GM19452 (cell line): ENCODE data around the gene AVL9.
"Not testable (repeated sequence)": the region's sequence is repeated elsewhere in the genome, so short reads cannot be mapped to it uniquely, and the experiment has no call there.

Experiments used
- ATAC-seq: cut with Tn5 transposase; IDR thresholded peaks from one replicate; pipeline ENCODE4 v1.9.1; 2021; ENCODE audit not compliant: unreplicated experiment

Gene AVL9

DNA sequence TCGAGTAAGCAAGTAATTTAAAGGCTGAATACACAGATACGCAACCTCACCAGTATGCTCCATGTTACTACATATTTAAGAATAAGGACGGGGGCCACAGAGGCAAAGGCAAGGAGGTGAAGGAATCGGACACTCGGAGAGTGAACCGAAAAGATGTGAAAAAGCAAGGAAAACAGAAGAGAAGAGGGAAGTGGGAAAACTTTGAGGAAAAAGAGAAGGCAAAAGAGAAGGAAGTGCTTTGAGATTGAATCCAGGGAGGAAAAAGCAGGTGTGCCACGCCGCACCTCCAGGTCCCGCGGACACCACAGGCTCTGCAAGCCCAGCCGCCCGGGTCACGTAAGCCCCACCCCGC lies 367 bp upstream of the AVL9 start:
- peak; percentile 7 for ATAC-seq

DNA sequence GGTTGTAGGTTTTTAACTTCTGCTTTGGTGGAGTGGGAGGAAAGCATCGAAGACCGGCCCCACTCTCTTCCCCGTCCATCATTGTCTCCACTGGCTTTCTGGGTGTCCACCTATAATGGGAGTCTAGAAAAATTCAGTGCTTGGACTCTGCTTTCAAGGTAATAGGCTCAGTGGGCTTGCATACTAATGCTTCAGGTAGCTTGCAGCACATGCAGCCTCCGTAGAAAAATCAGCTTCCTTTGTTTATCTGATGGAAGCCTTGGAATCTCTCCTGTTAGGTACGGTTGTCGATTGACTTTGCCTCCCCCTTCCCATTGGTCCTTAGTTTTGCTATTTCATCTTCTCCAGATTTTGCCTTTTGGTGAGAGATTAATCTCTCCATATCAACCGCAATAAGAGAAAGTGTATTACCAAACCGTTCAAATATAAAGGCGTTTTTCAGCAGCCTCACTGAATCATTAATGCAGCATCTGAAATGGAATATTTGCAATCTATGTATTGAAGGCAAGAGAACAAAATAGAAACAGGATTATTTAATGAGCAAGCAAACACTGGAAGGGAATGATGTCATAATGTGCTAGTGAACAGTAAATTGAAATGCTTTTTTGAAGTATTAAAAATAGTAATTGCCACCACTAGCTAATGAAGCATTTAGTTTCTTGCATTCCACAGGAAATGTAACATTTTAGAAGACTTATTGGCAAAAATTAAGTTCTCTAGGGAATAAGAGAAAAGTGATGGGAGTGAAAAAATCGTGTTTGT lies 944 bp downstream of the AVL9 start:
- no peak for ATAC-seq

DNA sequence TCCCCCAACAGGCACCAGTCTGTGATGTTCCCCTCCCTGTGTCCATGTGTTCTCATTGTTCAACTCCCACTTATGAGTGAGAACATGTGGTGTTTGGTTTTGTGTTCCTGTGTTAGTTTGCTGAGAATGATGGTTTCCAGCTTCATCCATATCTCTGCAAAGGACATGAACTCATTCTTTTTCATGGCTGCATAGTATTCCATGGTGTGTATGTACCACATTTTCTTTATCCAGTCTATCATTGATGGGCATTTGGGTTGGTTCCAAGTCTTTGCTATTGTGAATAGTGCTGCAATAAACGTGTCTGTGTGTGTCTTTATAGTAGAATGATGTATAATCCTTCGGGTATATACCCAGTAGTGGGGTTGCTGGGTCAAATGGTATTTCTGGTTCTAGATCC lies 4.5 kb downstream of the AVL9 start:
- ATAC-seq: not testable (repeated sequence)

DNA sequence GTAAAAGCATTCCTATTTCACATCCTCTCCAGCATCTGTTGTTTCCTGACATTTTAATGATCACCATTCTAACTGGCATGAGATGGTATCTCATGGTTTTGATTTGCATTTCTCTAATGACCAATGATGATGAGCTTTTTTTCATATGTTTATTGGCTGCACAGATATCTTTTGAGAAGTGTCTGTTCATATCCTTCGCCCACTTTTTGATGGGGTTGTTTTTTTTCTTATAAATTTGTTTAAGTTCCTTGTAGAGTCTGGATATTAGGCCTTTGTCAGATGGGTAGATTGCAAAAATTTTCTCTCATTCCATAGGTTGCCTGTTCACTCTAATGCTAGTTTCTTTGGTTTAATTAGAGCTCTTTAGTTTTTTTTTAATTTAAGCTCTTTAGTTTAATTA lies 4.9 kb downstream of the AVL9 start:
- not testable (repeated sequence) for ATAC-seq

DNA sequence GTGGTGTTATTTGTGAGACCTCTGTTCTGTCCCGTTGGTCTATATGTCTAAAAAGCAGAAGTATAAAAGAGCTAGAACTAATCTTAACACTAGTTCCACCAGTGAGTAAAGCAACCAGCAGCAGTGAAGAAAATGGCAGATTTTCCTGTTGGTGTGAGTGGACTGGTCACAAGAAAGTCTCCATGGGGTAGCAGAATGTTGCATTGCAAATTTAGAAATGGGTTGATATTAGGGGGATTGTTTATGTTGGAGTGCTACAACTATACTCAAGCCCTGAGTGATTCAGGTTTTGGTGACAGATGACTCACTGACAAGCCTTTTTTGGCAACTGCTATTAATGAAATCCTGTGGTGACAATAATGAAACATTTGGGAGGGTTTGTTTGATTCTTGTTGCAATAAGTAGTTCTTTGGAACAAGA lies 5.6 kb downstream of the AVL9 start:
- ATAC-seq: peak; percentile 60

DNA sequence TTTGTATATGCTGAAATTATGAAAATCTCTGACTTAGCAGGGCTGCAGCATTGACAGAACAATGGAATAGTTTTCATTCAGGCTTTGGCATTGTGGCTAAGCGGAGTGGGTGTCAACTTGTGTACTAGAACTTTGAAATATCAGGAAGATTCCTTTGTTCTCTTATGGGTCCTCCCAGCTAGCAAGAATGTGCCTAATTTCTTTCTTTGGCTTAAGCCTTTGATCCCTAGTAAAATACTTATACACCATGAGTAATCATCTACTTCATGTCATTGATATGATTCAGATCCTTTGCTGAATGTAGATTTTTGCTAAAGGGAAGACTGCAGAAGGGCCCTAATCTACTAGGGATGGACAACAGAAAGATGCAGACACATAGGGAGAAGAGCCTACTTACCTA lies 6.2 kb downstream of the AVL9 start:
- ATAC-seq: no peak

DNA sequence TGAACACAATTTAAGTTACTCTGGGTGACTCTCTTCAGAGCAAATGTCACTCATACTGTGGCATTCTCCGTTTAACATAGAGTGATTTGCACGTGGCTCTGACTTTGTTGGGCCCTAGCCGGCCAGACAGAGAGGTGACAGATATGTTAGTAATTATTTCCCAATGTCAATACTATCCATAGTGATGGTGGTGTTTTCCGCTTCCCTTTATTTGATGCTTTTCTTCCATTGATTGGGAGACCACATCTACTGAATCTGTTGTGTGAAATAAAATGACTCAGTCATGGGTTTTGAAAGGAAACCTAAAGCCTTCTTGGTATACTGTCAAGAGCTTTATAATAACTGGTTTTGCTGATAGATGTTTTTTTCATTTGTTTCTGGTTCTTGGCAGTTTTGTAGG lies 7.4 kb downstream of the AVL9 start:
- no peak for ATAC-seq

DNA sequence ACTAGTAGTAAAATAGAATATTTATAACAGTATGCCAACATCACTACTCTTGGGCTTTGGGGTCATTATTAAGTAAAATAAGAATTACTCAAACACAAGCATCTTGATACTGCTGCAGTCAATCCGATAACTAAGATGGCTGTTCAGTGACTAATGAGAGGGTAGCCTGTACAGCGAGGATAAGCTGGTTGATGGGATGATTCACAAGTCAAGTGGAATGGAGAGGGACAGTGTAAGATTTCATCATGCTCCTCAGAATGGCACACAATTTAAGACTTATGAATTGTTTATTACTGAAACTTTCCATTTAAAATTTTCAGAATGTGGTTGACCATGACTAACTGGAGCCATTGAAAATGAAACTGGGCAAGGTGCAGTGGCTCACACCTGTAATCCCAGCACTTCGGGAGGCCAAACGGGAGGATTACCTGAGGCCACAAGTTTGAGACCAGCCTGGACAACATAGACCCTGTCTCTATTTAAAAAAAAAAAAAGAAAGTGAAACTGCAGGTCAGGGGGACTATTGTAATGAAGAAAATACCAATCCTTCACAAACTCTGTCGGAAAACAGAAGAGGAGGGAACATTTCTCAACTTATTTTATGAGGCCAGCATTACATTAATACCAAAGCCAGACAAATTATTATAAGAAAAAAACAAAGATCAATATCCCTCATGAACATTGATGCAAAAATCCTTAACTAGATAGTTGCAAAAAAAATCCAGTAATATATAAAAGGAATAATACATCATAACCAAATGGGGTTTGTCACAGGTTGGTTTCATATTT lies 11.2 kb downstream of the AVL9 start:
- no peak for ATAC-seq

DNA sequence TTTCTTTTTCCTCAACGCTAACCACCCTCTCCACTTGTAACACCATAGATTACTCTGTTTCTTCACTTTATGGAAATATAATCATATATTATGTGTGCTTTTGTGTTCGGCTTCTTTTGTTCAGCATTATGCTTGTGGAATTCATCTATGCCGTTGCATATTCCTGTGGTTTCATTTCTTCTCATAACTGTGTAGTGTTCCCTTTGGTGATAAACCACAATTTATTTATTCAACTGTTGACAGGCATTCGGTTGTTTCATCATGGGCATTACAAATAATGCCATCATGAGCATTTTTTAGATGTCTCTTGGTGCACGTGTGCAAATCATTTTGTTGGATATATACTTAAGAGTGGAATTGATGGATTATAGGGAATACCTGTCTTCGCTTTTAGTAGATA lies 12.1 kb downstream of the AVL9 start:
- ATAC-seq: no peak

DNA sequence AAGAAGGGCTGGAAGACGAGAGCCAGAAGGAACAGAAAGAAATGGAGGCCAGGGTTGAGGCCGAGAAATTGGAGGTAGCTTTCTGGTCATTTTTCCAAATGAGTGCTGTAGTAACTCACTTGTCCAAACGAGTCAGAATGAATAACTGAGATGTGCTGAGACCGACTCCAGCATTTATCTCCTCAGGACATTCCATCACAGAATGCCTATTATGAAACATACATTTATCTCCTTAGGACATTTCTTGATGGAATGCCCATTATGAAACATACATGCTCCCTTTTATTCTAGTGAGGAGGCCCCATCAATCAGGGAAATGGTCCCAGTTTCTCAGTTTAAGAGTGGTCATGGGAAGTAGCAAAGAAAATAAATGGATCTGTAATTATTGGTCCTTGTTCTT lies 16.5 kb downstream of the AVL9 start:
- ATAC-seq: no peak

DNA sequence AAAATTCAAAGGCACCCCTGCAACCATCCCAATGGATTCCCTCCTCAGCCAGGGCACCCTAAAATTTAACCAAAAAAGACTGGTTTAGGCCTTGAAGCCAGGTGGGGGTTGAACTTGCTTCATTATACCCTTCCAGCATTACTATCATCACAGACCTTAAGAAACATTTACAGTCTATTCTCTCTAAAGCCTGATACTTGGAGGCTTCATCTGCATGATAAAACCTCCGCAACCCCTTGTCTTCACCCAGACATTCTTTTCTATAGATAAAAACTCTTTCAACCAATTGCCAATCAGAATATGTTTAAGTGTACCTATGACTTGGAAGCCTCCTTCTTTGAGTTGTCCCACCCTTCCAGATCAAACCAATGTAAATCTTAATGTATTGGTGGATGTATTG lies 17.9 kb downstream of the AVL9 start:
- no peak for ATAC-seq

DNA sequence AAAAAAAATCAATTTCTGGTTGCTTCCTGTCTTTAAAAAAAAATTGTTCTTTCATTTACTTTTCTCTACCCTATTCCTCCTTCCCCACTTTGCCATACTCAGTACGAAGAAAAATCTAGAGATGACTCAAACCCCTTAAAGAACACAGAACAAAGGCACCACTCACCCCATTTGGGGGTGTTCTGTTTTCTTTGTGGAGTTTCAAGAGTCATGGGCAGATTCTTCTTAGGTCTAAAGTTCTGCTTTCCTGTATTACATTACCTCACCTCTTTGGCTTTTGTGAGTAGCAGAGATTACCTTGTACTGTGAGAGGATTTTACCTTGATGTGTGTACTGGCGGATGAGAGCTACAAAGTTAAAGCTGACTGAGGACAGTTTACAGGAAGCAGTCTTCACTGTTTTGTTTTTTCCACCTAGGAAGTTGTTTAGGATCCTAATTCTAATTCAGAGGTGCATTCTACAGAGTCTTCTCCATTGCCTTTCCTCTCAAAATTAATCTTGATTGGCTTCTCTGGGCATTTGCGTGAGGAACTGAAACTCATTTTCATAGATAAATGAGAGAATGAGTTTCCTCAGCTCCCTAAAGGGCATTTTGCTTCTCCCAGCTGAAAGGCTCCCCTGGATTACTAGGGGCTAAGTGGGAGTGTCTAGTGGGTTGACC lies 20.7 kb downstream of the AVL9 start:
- no peak for ATAC-seq

DNA sequence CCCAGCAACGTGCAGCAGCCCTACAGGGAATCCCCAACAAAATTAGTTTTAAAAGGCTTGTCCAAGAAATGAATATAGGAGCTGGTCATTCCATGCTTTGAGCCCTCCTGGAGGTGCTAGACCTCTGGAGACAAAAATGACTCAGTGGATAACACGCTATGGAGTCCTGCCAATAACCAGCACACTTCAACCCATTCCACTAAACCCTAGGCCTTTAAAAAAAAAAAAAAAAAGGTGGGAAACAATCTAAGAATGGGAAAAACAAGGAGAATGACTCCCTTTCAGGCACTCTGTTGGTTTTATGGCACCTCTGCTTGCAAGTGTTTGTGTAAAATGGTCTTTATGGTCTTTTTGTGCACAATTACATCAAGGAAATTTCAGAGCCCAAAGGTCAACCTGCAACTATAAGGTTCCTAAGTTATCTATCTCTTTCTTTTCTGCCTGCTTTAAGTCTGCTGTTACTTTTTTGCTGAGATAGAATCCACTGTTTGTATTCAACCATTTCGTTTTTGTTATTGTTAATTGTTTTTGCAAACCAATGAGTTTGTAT lies 21.3 kb downstream of the AVL9 start:
- ATAC-seq: no peak

DNA sequence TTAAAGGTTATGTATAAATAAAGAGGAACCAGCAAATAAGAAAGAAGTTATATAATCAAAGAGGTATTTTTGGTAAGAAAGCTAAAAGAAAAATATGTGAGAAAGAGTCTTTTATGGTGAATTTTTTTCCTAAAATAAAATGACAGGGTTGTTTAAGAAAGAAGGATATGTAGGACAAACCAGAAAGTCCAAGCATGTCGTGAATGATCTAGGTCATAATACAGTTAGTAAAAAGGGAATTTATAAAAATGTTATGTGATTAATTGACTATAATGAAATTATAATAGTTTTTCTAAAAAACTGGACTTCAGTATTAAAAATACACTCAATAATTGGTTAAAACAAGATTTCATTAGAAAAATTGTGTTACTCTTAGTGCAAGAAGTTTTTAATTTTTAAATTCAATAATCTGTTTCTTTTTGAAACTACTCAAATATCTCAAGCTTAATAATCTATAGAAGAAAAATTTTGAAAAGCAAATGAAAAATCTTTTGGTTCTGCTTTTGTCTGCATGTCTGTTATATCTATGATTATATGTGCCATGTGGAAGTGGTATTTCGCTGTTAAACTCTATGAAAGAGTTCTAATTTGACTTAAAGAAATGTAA lies 23.3 kb downstream of the AVL9 start:
- ATAC-seq: no peak

DNA sequence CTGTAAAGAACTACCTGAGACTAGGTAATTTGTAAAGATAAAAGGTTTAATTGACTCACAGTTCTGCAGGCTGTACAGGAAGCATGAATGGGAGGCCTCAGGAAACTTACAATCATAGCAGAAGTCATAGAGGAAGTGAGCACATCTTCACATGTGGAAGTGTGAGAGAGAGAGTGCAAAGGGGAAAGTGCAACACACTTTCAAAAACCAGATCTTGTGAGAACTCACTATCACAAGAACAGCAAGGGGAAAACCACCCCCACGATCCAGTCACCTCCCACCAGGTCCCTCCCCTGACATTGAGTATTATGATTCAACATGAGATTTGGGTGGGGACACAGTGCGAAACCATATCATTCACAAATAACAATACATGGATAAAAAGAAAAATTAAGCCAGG lies 24.5 kb downstream of the AVL9 start:
- ATAC-seq: no peak

DNA sequence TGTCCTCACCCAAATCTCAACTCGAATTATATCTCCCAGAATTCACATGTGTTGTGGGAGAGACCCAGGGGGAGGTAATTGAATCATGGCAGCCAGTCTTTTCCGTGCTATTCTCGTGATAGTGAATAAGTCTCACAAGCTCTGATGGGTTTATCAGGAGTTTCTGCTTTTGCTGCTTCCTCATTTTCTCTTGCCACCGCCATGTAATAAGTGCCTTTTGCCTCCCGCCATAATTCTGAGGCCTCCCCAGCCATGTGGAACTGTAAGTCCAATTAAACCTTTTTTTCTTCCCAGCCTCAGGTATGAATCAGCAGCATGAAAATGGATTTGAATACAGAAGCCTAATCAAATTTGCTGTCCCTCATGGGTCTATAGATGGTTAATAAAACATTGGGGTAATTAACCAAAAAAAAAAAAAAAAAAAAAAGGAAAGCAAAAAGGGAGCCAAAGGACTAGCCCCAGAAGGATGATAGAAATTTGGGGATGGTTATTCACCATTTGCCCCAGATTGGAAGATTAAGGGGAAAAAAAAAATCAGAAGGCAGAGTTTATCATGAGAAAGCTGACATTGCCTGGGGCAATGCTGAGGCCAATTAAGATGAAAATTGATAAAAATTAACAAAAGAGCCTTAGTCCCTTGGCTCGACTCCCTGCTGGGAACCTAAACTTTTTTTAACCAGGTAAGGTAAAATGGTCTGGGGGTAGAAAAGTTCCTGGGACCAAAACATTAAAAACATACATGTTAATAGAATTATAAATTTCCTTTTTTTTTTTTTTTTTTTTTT lies 27.6 kb downstream of the AVL9 start:
- ATAC-seq: no peak

DNA sequence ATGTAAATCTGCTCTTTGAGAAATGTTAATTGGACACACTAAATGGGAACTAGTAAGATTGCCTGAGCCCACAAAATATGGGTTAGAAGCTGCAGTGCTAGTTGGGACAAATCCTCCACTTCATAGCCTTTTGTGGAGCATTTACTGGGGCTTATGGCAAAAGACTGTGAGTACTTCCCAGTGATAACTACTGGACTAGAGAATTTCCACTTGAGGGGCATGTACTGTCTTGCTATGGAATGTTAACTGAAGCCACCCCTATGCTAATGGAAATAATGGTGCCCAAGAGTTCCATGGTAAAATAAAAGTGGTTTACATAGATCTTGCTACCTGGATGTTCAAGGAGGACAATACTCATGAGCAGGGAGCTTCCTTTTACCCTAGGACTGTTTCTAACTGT lies 29.3 kb downstream of the AVL9 start:
- no peak for ATAC-seq

DNA sequence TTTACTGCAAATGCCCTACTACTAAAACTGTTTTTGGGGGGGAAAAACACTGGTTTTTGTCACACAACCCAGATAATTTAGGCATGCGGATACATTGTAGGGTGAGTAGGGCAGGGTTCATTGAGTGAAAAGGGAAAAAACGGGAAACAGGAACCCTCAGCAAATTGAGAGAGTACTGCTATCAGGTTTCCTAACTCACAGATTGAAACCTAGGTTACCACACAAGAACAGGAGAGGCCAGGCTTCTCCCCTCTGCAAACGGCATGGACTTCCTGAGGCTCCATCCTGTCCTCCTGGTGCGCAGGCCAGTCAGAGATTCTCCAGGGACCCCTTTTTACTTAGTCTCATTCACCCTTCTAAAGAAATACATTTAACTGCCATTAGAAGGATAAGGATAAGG lies 30.6 kb downstream of the AVL9 start:
- ATAC-seq: no peak

DNA sequence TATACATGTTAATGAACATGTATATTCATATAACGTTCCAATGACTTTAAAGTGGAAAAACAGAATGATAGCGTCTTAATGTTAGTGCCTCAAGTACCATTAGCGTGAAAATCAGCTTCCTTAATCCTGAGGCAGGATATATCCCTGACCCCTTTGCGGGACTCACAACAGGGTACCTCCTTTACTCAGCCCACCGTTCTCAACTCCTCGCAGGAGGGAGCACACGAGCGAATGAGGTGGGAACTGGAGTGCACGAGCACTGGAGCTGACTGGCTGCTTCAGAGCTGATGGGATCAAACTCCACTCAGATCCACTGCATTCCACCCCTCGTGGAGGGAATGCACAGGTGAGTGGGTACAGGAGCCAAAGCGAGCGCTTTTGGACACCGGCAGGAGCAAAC lies 36.1 kb downstream of the AVL9 start:
- no peak for ATAC-seq

DNA sequence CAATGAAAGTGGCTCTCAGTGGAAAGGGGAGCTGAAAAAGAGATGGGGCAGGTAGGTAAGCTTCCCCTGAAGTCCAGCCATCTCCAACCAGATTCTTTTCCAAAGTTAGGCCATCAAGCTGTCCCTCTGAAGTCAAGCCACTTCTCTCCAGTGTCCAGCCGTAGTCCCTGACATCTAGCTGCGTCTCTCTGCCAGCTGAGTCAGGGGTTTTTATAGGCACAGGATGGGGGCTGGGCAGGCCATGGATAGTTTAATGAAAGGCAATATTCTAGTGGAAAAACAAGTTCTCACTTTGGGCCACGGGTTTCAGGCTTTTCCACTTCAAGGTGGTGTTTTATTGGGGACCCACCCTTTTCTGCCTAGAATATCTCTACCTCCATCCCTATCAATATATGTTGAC lies 36.8 kb downstream of the AVL9 start:
- ATAC-seq: no peak

DNA sequence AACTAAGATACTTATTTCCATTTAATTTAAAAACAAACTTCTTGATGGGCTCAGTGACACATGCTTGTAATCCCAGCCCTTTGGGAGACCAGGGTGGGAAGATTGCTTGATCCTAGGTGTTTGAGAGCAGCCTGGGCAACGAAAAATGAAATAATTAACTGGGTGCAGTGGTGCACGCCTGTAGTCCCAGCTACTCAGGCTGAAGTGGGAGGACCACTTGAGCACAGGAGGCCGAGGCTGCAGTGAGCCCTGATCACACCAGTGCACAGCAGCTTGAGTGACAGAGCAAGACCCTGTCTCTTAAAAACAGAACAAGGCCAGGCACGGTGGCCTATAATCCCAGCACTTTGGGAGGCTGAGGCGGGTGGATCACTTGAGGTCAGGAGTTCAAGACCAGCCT lies 37.4 kb downstream of the AVL9 start:
- ATAC-seq: no peak
